Stimulated activated naive CD4-positive, alpha-beta T cell (primary cell): Measurements from ENCODE around the gene FGF1.

Experiments
- DNase-seq, 6 experiments: peaks; one replicate each; lab custom pipeline; 2025; lab: John Stamatoyannopoulos, UW

FGF1 gene

DNA sequence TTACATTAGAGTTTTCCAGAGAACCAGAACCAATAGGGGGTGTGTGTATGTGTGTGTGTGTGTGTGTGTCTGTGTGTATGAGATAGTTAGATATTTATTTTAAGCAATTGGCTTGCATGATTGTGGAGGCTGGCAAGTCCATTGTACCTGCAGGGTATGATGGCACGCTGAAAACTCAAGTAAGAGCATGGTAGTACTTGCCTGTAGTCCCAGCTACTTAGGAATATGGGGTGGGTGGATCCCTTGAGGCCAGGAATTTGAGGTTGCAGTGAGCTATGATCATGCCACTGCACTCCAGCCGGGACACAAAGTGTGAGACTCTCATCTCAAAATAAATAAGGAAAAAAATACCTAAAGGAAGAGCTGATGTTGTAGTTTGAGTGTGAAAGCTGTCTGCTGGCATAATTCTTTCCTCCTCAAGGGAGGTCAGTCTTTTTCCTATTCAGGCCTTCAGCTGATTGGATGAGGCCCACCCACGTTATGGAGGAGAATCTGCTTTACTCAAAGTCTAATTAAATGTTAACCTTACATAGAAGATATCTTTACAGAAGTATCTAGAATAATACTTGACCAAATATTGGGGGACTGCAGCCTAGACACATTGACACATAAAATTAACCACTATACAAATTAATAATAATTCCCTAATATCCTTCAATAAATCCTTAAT is 107.6 kb downstream of the FGF1 start:
- no peak for DNase-seq

DNA sequence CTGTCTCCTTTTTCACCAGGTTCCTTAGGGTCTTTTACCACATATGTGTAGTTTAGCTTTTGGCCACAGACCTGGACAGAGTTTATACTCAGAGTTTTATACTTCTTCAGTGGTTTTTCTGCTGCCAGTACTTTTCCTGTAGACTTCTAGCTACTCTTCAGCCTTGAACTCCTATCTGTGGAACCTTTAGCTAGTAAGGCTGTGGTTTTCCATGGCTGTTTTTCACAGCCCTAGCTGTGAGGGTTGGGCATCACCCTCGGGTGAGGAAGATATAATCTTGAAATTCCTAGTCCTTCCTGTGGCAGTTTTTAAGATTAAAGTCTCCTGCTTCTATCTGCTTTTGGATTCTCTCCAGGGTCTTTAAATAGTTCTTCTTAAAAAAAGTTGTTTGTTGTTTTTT is 109.1 kb downstream of the FGF1 start:
- no peak for DNase-seq

DNA sequence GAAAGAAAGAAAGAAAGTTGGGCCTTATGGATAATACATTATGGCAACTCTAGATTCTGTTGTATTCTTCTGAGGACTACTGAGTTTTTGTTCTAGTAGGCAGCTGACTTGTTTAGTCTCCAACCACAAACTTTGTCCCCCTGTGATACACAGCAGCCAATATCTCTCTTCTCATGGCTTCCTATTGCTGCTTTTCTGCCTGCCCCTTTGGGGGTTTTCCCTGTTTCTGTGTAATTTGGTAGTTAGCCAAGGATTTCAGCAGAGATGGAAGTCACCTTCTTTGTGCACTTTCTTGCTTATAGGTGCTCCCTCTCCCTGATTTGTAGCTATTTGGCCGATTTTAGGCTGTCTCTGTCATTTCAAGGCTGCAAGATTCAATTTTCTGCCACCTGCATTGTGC is 109.6 kb downstream of the FGF1 start:
- DNase-seq, result no peak

DNA sequence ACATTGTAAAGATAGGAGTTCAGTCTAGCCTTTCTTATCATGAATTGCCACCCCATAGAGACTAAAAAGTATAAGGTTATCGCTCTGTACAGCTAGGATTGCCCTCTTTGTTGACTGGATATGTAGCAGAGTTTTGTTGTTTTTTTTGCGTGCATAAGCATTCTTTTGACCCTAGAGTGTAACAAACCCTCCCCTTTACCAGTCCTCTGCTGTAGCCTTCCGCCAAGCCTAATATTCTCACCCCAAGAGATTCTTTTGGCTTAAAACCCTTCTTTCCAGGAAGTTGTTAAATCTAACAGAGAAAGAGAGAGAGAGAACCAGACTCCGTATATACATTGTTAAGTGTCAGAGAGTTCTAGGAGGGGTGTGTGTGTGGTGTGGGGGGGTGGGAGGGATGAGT is 113.9 kb downstream of the FGF1 start:
- DNase-seq, result no peak

DNA sequence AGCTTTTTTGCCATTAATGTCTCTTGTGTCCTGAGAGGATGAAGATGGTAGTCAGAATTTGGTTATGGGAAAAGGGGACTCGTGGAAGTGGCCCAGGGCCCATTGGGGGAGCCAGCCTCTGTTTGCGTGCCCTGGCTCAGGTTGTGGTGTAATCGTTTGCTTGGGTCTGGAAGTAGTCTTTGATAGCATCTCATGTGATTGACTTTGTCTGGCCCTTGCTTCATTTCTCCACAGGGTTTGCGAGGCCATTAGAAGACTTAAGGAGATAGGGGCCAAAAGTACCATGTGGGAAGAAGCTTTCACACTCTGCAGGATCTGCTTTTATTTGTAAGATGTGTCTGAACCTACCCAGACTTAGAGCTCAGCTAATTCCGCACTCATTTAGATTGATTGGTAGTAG is 114.5 kb downstream of the FGF1 start:
- DNase-seq, result no peak

DNA sequence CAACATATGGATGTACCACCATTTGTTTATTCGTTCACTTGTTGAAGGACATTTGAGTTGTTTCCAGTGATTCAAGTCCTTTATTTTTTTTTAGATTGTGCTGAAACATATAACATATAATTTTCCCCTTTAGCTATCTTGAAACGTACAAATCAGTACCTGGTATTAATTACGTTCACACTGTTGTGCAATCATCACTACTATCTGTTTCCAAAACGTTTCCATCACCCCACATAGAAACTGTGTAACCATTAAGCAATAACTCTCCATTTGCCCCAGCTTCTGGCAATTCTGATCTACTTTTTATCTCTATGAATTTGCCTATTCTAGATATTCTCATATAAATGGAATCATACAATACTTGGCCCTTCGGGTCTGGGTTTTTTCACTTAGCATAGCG is 116.0 kb downstream of the FGF1 start:
- no peak for DNase-seq

DNA sequence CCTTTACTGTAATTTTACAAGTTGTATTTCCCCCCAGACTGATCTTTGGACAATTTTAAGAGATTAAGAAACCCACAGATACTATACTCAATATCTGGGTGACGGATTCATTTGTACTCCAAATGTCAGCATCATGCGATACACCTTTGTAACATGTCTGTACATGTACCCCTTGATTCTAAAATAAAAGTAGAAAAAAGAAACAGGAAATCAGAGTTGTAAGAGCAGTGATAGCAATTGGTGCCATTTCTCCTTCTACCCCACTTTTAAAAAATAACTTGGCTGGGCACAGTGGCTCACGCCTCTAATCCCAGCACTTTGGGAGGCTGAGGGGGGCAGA is 116.9 kb downstream of the FGF1 start:
- no peak for DNase-seq

DNA sequence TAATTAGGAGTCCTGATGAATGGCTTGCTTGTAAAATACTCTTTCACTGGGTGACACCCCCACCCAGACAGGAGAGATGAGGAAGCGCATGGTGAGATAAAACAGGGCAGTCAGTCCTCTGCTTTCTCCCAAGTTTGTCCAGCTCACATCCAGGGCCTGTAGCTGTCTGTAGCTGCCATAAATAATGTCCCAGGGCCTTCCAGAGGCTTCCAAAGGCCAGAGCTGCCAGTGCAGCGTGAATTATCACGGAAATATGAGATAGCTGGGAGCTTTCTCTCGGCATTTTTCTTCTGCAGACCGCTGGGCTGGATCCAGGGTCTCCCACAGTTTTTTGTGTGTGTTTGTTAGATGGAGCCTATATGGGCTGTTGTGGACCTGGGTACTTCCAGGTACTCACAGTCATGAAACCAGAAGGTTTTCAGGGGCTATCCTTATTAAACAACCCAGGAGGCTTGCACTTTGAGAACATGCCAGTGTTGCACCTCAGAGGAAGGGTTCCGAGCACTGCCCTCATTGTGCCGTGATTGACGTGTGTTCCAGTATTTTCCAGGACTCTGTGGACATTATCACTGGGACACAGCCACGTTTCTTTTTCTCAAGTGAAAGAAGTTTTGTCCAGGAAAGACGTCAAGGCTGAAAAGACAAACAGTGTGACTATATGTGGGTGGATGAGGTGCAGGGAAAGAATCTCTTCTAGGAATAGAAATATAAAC is 117.5 kb downstream of the FGF1 start:
- no peak for DNase-seq

DNA sequence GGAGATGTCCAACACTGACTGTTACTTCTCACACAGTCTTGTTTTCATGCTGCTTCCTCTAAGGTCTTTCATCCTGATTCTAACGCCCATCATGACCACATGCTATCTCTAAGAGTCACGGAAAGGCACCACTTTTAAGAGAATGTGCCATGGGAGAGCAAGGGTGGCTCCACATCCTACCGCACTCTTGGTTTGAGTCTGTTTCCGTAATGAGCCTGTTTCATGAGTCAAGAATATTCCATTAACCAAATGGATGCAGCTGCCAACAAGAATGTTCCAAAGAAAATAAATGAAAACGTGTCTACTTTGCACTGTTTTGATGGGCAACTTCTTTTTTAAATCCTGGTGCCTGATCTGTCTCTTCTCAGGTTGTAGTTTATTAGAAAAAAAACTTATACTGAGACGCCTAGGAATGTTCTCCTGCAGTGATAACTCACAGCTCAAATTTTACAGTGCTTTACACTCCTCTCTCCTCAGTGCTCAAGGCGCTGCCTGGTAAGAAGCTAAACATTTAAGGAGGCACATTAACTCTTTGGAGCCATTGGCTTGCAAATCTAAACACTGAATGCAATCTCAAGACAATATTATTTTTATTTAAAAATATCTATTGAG is 124.3 kb downstream of the FGF1 start:
- DNase-seq, result no peak

DNA sequence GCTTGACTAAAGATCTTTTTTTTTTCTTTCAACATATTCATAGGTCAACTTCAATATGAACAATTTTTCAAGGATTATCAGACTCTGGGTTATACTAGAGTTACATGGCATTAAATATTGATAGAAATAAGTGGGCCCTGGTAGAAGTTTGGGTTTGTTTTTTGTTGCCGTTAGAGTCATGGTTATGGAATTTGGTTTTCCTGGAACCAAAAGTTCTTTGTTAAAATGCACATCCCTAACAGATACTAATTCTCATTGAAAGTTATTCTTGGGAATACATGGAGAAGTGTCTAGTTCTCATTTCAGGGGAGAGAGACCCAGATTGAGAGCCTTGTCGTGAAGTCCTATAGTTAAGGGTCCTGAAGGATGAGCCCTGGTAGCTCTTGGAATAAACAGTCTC is 124.9 kb downstream of the FGF1 start:
- no peak for DNase-seq

DNA sequence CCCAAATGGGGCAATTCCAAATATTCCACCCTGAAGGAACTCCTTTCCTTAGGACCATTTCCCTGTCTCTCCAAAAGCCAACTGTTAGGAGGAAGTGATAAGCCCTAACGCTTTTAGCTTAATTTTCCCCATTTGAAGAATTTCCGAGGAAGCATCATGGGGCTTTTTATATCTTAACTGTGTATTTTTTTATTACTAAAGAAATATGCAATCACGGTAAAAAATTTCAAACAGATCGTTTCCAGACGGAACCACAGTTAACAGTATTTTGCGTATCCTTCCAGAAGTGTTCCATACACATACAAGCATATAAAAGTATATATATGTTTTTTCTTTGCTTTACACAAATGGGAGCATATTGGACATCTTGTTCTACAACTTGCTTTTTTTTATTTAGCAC is 133.8 kb downstream of the FGF1 start:
- DNase-seq, result no peak

DNA sequence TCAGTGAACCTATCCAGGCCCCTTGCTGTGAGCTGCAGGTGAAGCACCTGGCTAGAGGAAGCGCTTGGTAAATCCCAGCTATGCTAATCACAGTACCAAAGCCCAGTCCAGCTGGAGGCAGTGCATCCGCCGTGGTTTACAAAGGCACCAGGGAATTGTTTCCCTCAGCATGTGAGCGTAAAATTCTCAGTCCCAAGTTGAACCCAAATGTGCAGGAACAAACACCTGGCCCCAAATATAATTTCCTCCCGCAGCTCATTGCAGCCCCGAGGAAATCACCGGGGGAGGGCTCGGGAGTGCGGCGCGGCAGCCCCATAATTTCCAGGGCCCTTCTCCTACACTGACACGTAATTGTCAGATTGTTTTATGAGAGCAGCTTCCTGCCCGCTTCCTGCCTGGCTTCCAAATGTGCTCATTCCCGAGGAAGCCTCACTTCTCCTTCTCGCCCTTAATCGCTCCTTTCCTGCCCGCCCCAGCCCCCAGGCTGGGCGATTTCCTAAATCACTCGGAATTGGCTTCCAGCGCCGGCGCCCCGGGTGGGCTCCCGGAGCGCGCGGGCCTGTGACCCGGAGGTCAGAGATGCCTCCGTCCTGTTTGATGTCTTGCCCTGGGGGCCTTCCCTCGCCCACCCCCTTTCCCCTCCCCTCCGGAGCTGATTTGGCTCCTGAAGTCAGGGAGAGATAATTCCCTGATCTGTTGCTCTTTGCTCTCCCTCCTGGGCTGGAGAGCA is 134.4 kb downstream of the FGF1 start:
- DNase-seq, result no peak

DNA sequence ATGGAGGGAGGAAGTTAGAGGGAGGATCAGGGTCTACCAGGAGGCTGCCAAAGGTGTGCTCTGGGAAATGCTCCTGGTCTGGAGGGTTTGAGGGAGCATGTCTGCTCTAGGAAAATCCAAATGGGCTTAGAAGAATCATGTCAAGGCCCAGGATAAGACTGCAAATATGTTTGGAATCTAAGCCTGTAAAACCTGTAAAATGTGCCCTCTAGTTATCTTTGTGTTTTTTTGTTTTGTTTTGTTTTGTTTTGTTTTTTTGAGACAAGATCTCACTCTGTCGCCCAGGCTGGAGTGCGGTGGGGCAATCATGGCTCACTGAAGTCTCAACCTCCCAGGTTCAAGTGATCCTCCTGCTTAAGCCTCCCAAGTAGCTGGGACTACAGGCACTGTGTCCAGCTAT is 135.4 kb downstream of the FGF1 start:
- no peak for DNase-seq

DNA sequence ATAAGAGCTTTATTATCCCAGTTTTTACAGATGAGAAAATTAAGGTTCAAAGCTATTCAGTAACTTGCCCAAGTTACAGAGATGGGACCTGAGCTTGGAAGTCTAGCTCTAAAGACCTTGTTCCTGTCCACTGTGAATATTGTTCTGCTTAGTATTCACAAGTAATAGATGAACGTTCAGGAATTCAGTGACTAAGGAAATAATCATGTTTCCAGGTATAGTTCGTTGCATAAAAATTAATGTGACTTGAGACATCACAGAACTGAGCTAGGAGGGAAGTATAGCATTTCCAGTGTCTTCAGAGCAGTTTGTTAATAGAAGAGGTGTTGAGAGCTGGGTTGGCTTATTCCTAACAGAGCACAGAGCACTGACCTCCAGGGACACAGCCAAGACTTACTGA is 136.1 kb downstream of the FGF1 start:
- no peak for DNase-seq

DNA sequence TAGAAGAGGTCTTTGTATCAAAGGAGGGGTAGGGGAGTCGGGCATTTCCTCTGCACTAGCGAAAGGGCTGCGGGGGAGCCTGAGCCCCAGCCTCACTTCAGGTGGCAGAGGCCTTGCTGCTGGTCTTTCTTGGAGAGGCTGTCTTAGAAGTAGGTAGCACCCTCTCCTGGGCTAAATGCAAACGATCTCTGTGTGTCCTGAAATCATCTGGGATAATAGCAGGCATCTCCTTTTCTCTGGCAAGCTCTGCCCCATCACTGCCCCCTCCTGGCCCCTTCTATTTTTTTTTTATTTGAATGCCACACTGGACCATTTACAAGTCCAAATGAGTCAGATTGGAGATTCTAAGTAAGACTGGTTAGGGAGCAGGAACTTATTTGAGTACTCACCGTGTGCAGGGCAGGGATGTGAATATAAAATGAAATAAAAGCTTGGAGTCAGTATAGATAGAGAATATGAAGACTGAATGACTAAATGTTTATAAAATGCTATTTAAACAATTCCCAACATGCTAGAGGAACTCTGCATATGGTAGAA is 137.1 kb downstream of the FGF1 start:
- DNase-seq, result peak in 3 of 6 experiments; percentile 4 to 23 (median 5)

DNA sequence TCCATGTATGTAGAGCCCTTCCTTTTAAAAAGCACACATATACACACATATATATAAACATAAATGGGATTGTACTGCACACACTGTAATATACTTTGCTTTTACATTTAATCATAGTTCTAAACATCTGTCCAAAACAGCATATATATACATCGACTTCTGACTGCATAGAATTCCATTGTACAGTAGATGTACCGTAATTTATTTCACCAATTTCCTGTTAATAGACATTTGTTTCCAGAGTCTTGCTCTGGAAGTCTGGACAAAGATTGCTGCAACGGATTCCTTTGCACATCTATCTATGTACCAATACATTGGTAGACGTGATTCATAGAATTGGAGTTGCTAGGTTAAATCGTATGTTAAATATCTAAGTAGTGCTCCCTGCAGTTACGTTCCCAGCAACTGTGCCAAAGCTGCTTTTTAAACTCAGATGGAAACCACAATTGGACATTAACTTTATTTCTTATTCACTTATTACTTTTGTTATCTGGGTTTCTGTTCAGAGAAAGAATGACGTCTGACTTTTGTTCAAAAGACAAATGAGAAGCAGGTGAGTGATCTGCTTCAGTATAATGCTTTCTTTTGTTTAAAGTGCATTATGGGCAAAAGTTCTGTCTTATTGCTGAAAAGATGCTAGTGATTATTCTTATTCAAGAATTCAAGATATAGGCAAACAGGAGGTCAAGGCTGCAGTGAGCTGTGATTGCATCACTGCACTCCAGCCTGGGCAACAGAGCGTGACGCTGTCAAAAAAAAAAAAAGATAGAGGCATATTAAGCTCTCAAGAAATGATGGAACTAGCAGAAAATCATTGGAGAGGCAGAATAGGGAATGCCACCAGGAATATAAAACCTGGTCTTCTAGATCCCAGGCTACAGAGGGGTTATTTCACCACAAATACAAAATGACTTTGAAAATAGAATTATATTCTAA is 138.2 kb downstream of the FGF1 start:
- no peak for DNase-seq

DNA sequence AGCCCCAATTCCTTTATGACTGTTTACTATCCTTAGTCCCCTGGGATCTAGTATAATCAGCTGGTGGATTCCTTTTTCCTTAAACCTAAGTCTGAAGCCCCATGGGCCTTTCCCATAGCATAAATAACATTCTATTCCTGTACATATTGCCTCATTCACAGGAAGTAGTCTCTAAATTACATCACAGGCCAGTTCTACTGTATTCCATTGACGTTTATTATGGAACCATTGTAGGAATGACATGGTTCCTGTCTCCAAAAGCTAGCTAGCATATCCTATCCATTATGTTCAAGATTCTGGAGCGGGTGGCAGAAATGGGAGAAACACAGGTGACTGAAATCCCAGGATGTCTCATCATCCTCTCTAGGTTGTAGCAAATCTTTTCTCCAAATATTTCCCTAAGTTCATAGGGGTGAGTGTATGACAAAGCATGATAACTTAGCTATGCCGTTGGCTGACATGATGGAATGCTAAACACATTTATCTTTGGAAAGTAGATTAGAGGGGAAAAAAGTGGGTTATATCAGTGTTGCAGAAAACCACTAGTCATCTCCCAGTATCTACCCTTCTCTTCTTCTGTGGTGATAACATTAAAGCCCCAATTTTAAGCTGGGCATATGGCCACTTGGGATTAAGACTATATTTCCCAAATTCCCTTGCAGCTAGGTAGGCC is 140.1 kb downstream of the FGF1 start:
- DNase-seq, result no peak

DNA sequence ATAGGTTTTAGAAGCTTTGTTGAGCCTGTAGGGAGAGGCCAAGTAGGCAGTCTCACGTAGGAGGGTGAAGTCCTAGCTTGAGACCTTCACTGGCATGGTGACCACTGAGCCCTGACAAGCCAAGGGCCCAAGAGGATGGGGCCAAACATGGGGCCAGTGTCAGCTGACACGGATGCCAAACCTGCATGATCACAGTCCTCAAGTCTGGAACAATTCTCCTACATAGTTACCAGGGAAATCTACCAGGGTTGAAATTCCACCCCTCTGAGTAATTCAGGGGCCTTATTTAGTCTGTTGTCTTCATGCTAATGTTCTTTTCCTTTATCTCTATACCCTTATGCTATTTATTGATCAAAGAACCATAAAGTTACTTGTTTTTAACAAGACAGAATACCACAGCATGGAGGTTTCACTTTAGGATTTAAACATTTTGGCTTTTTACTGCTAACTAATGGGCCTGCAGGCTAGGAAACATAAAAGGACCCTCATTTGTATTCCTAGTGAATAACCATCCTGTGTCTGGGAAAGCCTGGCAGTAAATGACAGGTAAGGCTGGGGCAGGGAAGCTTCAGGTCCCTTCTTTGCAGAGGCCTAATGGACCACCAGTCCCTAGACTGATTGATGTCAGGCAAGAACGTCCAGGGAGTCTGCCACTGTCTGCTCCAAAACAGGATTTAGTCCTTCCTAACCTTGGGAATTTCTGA is 140.8 kb downstream of the FGF1 start:
- no peak for DNase-seq

DNA sequence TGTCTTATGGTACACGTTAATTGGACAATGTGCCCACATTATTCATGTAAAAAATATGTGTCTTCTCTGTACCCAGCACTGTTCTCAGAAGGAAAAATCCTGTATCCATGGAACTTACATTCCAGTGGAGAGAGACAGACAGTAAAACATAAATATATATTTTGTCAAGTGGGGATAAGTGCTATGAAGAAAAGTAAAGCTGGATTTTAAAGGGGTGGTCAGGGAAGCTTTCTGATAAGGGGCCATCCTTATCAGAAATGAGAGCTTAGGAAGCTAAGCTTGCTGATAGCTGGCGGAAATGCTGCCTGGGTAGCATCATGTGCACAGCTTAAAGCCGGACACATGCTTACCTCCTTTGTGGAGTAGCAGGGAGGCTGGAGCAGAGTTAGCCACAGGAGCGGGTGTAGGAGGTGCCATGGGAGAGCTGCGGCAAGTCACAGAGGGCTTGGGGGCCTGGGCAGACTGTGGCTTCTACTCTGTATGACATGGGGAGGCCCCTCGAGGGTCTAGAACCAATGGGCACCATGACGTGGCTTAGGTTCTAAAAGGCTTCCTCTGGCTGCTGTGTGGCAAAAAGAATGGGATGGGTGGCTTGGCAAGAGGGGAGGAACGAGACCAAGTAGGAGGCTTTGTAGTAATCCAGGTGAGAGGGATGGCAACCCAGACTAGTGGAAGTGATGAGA is 141.7 kb downstream of the FGF1 start:
- no peak for DNase-seq

DNA sequence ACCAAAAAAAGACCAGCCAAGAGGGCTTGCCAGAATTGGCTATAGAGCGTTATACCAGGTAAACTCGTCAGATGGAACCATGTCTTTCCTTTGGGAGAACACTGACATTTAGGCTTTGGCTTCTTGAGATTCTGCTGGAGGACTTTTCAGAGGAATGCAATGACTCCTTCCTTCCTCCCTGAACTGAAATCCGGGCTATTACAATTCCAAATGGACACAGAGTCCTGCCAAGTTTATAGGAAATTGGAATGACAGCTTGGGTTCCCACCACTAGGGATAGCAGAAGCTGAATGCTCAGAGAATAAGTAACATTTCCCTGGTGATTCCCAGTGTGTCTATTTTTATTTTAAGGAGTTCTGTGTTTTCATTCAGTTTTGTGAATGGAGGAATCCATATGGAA is 143.0 kb downstream of the FGF1 start:
- no peak for DNase-seq
